ENCODE results near the gene FAM151A. TPM values are rescaled to one million over a fixed set of nuclear protein-coding genes. Genes with fewer than 3 reads are reported as not detected.

Gene FAM151A
- polyA plus RNA-seq (ENCODE audit: insufficient read length), result 0.34 TPM

- no peak for DNase-seq (ENCODE audit: low read depth)
Measured at GRCh38 chr1:54623216-54624007, at the start of gene FAM151A. Gene FAM151A (minus strand): TSS chr1:54623525. CDS start chr1:54623395, 130 bp downstream.

- no peak for DNase-seq (ENCODE audit: low read depth)
Measured at GRCh38 chr1:54671985-54672608, 48.8 kb upstream of the FAM151A start.

GRCh38 chr1:54668567-54668966 lies 45.2 kb upstream of the FAM151A start:
- no peak for DNase-seq (ENCODE audit: low read depth)

GRCh38 chr1:54667797-54668196 lies 44.5 kb upstream of the FAM151A start:
- no peak for DNase-seq (ENCODE audit: low read depth)

GRCh38 chr1:54666333-54666732 lies 43.0 kb upstream of the FAM151A start:
- no peak for DNase-seq (ENCODE audit: low read depth)

GRCh38 chr1:54665852-54666251 lies 42.5 kb upstream of the FAM151A start:
- no peak for DNase-seq (ENCODE audit: low read depth)

- no peak for DNase-seq (ENCODE audit: low read depth)
Measured at GRCh38 chr1:54664364-54664763, 41.0 kb upstream of the FAM151A start.

GRCh38 chr1:54663725-54664124 lies 40.4 kb upstream of the FAM151A start:
- DNase-seq (ENCODE audit: low read depth), result no peak

- no peak for DNase-seq (ENCODE audit: low read depth)
Measured at GRCh38 chr1:54658164-54658913, 35.0 kb upstream of the FAM151A start.

GRCh38 chr1:54653036-54653435 lies 29.7 kb upstream of the FAM151A start:
- DNase-seq (ENCODE audit: low read depth), result no peak

GRCh38 chr1:54652168-54652567 lies 28.8 kb upstream of the FAM151A start:
- no peak for DNase-seq (ENCODE audit: low read depth)

GRCh38 chr1:54651608-54652007 lies 28.3 kb upstream of the FAM151A start:
- no peak for DNase-seq (ENCODE audit: low read depth)

GRCh38 chr1:54650417-54650816 lies 27.1 kb upstream of the FAM151A start:
- no peak for DNase-seq (ENCODE audit: low read depth)

GRCh38 chr1:54649921-54650320 lies 26.6 kb upstream of the FAM151A start:
- no peak for DNase-seq (ENCODE audit: low read depth)

- no peak for DNase-seq (ENCODE audit: low read depth)
Measured at GRCh38 chr1:54649130-54649898, 26.0 kb upstream of the FAM151A start.

- no peak for DNase-seq (ENCODE audit: low read depth)
Measured at GRCh38 chr1:54645806-54646676, 22.7 kb upstream of the FAM151A start.

GRCh38 chr1:54643736-54644135 lies 20.4 kb upstream of the FAM151A start:
- DNase-seq (ENCODE audit: low read depth), result no peak

GRCh38 chr1:54640863-54641836 lies 17.8 kb upstream of the FAM151A start, which contains the start of gene MROH7:
Gene MROH7 (plus strand): TSS chr1:54641786. CDS start chr1:54652927, 11,141 bp downstream.
- DNase-seq (ENCODE audit: low read depth), result no peak

GRCh38 chr1:54640361-54640760 lies 17.0 kb upstream of the FAM151A start:
- DNase-seq (ENCODE audit: low read depth), result no peak
